ENCODE data around the gene HIVEP2. TPM values are rescaled to one million over a fixed set of nuclear protein-coding genes. Genes with fewer than 3 reads are reported as not detected.

Gene HIVEP2
- total RNA-seq, 1 donor, result 28.9 TPM

- TF ChIP-seq CTCF (IDR thresholded peaks at IDR 0.05; ENCODE audit: insufficient read depth, low read depth, low read length), result no peak
- no peak for DNase-seq (ENCODE audit: low read depth)
Observed at GRCh38 chr6:142702501-142703460, 242.2 kb downstream of the HIVEP2 start.

More at GRCh38 chr6:142702501-142703460, 242.2 kb downstream of the HIVEP2 start:
- H3K4me3 ChIP-seq (ENCODE audit: low read depth, low read length), result no peak overlapping the region

Other genes with a start within 250 kb of the HIVEP2 start
- gene AIG1, start 115.7 kb upstream of the HIVEP2 start, total RNA-seq, result 26.7 and 44.9 TPM in 2 replicates